Subcutaneous abdominal adipose tissue (tissue), 5 donors: Measurements from ENCODE around the gene ART4.

Experiments
- H3K27ac ChIP-seq: one replicate; pipeline ENCODE4 v1.7.0; 2013; ENCODE audit warnings: low read depth, mild to moderate bottlenecking, inconsistent platforms, low read length, moderate library complexity
- H3K27me3 ChIP-seq, 5 donors: one replicate each; pipeline ENCODE4 v1.7.0; 2013; ENCODE audit warnings: low read length in 5 of 5, inconsistent platforms in 1 of 5; ENCODE audit not compliant: control insufficient read depth in 5 of 5, insufficient read depth in 4 of 5
- H3K36me3 ChIP-seq, 5 donors: one replicate each; pipeline ENCODE4 v1.7.0; 2013; ENCODE audit warnings: low read length in 5 of 5; ENCODE audit not compliant: control insufficient read depth in 5 of 5, insufficient read depth in 5 of 5
- H3K4me1 ChIP-seq, 5 donors: one replicate each; pipeline ENCODE4 v1.7.0; 2013; ENCODE audit warnings: low read length in 5 of 5, mild to moderate bottlenecking in 3 of 5, moderate library complexity in 1 of 5; ENCODE audit not compliant: control insufficient read depth in 5 of 5, insufficient read depth in 5 of 5
- H3K4me3 ChIP-seq, 5 donors: one replicate each; pipeline ENCODE4 v1.7.0; 2013; ENCODE audit warnings: low read length in 5 of 5, low read depth in 1 of 5
- H3K9ac ChIP-seq, 5 donors: one replicate each; pipeline ENCODE4 v1.7.0; 2013; ENCODE audit warnings: low read length in 5 of 5, mild to moderate bottlenecking in 4 of 5, moderate library complexity in 3 of 5
- H3K9me3 ChIP-seq, 5 donors: one replicate each; pipeline ENCODE4 v1.7.0; 2013; ENCODE audit warnings: low read length in 5 of 5; ENCODE audit not compliant: control insufficient read depth in 5 of 5
- donor health status: healthy.
- donor health status: healthy.
- donor health status: healthy.
- donor health status: healthy.
- donor health status: healthy.

ART4 gene

GRCh38 chr12:14795028-14795448, 48.3 kb downstream of the ART4 start:
- Histone ChIP-seq H3K4me3 (no peak overlapping the region), H3K9ac (no peak overlapping the region), H3K27ac (no peak overlapping the region), H3K4me1 (no peaks in the 10 kb centered on the region), H3K27me3 (no peaks in the 10 kb centered on the region), H3K36me3 (peaks cover 67 to 83% (median 79%) of the 10 kb centered on the region in 5 donors), H3K9me3 (no peaks in the 10 kb centered on the region)

- Histone ChIP-seq H3K36me3 (peaks cover 29 to 60% (median 42%) of the 10 kb centered on the region in 5 donors), H3K9ac (no peak overlapping the region), H3K27me3 (no peaks in the 10 kb centered on the region), H3K4me3 (no peak overlapping the region), H3K9me3 (no peaks in the 10 kb centered on the region), H3K4me1 (no peaks in the 10 kb centered on the region), H3K27ac (no peak overlapping the region)
Measured at GRCh38 chr12:14785568-14785967, 57.8 kb downstream of the ART4 start.

GRCh38 chr12:14784471-14784870, 58.9 kb downstream of the ART4 start:
- Histone ChIP-seq H3K27me3 (no peaks in the 10 kb centered on the region), H3K4me1 (no peaks in the 10 kb centered on the region), H3K36me3 (peaks cover 21 to 49% (median 32%) of the 10 kb centered on the region in 5 donors), H3K27ac (no peak overlapping the region), H3K9ac (no peak overlapping the region), H3K9me3 (no peaks in the 10 kb centered on the region), H3K4me3 (no peak overlapping the region)

- Histone ChIP-seq H3K4me1 (no peaks in the 10 kb centered on the region), H3K27ac (no peak overlapping the region), H3K36me3 (peaks cover 9 to 33% (median 15%) of the 10 kb centered on the region in 5 donors), H3K4me3 (no peak overlapping the region), H3K9me3 (no peaks in the 10 kb centered on the region), H3K27me3 (no peaks in the 10 kb centered on the region), H3K9ac (no peak overlapping the region)
Measured at GRCh38 chr12:14782756-14783155, 60.6 kb downstream of the ART4 start.

GRCh38 chr12:14781563-14781962, 61.8 kb downstream of the ART4 start:
- Histone ChIP-seq H3K36me3 (peaks cover 0 to 21% (median 7%) of the 10 kb centered on the region in 5 donors), H3K4me1 (peaks cover 0 to 12% (median 9%) of the 10 kb centered on the region in 5 donors), H3K27me3 (no peaks in the 10 kb centered on the region), H3K27ac (no peak overlapping the region), H3K4me3 (no peak overlapping the region), H3K9ac (no peak overlapping the region), H3K9me3 (no peaks in the 10 kb centered on the region)

- Histone ChIP-seq H3K27me3 (no peaks in the 10 kb centered on the region), H3K4me1 (peaks cover 0 to 18% (median 16%) of the 10 kb centered on the region in 5 donors), H3K9ac (no peak overlapping the region), H3K9me3 (no peaks in the 10 kb centered on the region), H3K36me3 (peaks cover 0 to 14% (median 5%) of the 10 kb centered on the region in 5 donors), H3K4me3 (no peak overlapping the region), H3K27ac (no peak overlapping the region)
Measured at GRCh38 chr12:14780859-14781258, 62.5 kb downstream of the ART4 start.

GRCh38 chr12:14779834-14780233, 63.5 kb downstream of the ART4 start:
- no peak overlapping the region for H3K9ac ChIP-seq
- H3K9me3 ChIP-seq, result no peaks in the 10 kb centered on the region
- H3K4me3 ChIP-seq, result no peak overlapping the region
- H3K4me1 ChIP-seq, result peaks cover 0 to 27% (median 21%) of the 10 kb centered on the region in 5 donors
- H3K27ac ChIP-seq, result no peak overlapping the region
- no peaks in the 10 kb centered on the region for H3K27me3 ChIP-seq
- H3K36me3 ChIP-seq, result peaks cover 0 to 8% (median 0%) of the 10 kb centered on the region in 5 donors

- Histone ChIP-seq H3K4me1 (peaks cover 0 to 39% (median 26%) of the 10 kb centered on the region in 5 donors), H3K27ac (peak overlapping the region; percentile 43), H3K4me3 (no peak overlapping the region), H3K9ac (no peak overlapping the region), H3K36me3 (no peaks in the 10 kb centered on the region), H3K9me3 (no peaks in the 10 kb centered on the region), H3K27me3 (no peaks in the 10 kb centered on the region)
Measured at GRCh38 chr12:14777271-14777670, 66.1 kb downstream of the ART4 start.

GRCh38 chr12:14776236-14776961, 66.9 kb downstream of the ART4 start:
- Histone ChIP-seq H3K36me3 (no peaks in the 10 kb centered on the region), H3K9me3 (no peaks in the 10 kb centered on the region), H3K4me3 (peak overlapping the region; percentile 51 to 98 (median 94)), H3K27ac (peak overlapping the region; percentile 99), H3K4me1 (peaks cover 0 to 39% (median 27%) of the 10 kb centered on the region in 5 donors), H3K9ac (peak overlapping the region in 4 of 5 donors; percentile 12 to 99 (median 98)), H3K27me3 (no peaks in the 10 kb centered on the region)

- no peaks in the 10 kb centered on the region for H3K9me3 ChIP-seq
- H3K27me3 ChIP-seq, result no peaks in the 10 kb centered on the region
- H3K27ac ChIP-seq, result peak overlapping the region; percentile 99
- no peaks in the 10 kb centered on the region for H3K36me3 ChIP-seq
- peak overlapping the region; percentile 83 to 98 (median 94) for H3K4me3 ChIP-seq
- H3K9ac ChIP-seq, result peak overlapping the region; percentile 12 to 99 (median 96)
- peaks cover 0 to 45% (median 30%) of the 10 kb centered on the region in 5 donors for H3K4me1 ChIP-seq
Measured at GRCh38 chr12:14775636-14775980, 67.7 kb downstream of the ART4 start.
